Activated CD8-positive, alpha-beta memory T cell treated with anti-CD3 and anti-CD28 coated beads for 4 hours (primary cell): ENCODE data around the gene AGBL5.
"Not testable (repeated sequence)": the region's sequence is repeated elsewhere in the genome, so short reads cannot be mapped to it uniquely, and the experiment has no call there.

Source experiments
- DNase-seq, 2 donors: peaks; one replicate each; pipeline ENCODE4 v3.0.0-alpha.2; 2020; ENCODE audit warnings: low read depth in 2 of 2

AGBL5 gene

GRCh38 chr2:27118525-27119329 is 67.3 kb downstream of the AGBL5 start, which contains the start of gene CGREF1:
Gene CGREF1 (minus strand): TSS chr2:27119128. CDS start chr2:27104366, 14,762 bp downstream.
- DNase-seq: no peak

- not testable (repeated sequence) for DNase-seq
Measured at GRCh38 chr2:27119330-27119670, 67.8 kb downstream of the AGBL5 start.
